IMR-90 (cell line): ENCODE data around the gene VWA8. TPM values are rescaled to one million over a fixed set of nuclear protein-coding genes. Genes with fewer than 3 reads are reported as not detected.

Source experiments
- ATAC-seq: fragments of 200-7000 bp; cut with Tn5 transposase; 2 replicates; pipeline ENCODE4 v1.9.1; 2020; ENCODE audit warnings: low read depth, mild to moderate bottlenecking, moderate library complexity
- BruUV-seq: library from RNA; stranded (reverse); fragments of 400-500 nt; replicated peaks from 2 replicates; lab custom pipeline; 2021; lab: Mats Ljungman, UMichigan
- CTCF ChIA-PET: fragments of 300-600 bp; formaldehyde crosslinking; extraction: SDS; loops from one replicate; lab custom pipeline; 2021; ENCODE audit warnings: antibody characterized with exemption; lab: Yijun Ruan, JAX
- POLR2A ChIA-PET: fragments of 300-600 bp; sonication (Branson Sonifier 250); formaldehyde crosslinking; loops from one replicate; lab custom pipeline; 2022; ENCODE audit warnings: antibody characterized with exemption; ENCODE audit not compliant: unreplicated experiment; lab: Charles Lee
- DNase-seq: peaks from one replicate; pipeline ENCODE4 v3.0.0; 2013
- H2AFZ ChIP-seq: replicated peaks from 2 replicates; pipeline ENCODE3; 2013; ENCODE audit warnings: low read length, mild to moderate bottlenecking; ENCODE audit not compliant: poor library complexity
- H2AK5ac ChIP-seq: 2 replicates; pipeline ENCODE4 v1.6.1; 2013; ENCODE audit warnings: low read depth, low read length, inconsistent platforms
- H2AK9ac ChIP-seq: replicated peaks from 2 replicates; pipeline ENCODE3; 2013; ENCODE audit warnings: mild to moderate bottlenecking, low read depth, low read length, moderate library complexity; ENCODE audit not compliant: poor library complexity
- H2BK120ac ChIP-seq: 2 replicates; pipeline ENCODE4 v1.6.1; 2013; ENCODE audit warnings: low read depth, low read length, inconsistent platforms
- H2BK15ac ChIP-seq: 3 replicates; pipeline ENCODE4 v1.6.1; 2013; ENCODE audit warnings: low read depth, low read length, inconsistent platforms
- H2BK20ac ChIP-seq: 2 replicates; pipeline ENCODE4 v1.6.1; 2013; ENCODE audit warnings: low read depth, mild to moderate bottlenecking, inconsistent platforms, low read length, moderate library complexity
- H2BK5ac ChIP-seq: 2 replicates; pipeline ENCODE4 v1.6.1; 2013; ENCODE audit warnings: mild to moderate bottlenecking, low read depth, low read length, inconsistent platforms; ENCODE audit not compliant: poor library complexity, severe bottlenecking
- H3K14ac ChIP-seq: replicated peaks from 2 replicates; pipeline ENCODE4 v1.6.1; 2013; ENCODE audit warnings: low read depth, low read length, inconsistent platforms
- H3K18ac ChIP-seq: 2 replicates; pipeline ENCODE4 v1.6.1; 2013; ENCODE audit warnings: low read depth, low read length, control low read depth
- H3K23ac ChIP-seq: 2 replicates; pipeline ENCODE4 v1.6.1; 2013; ENCODE audit warnings: low read depth, low read length, inconsistent platforms
- H3K27ac ChIP-seq: 2 replicates; pipeline ENCODE4 v1.5.1; 2013; ENCODE audit warnings: mild to moderate bottlenecking, control low read depth, low read length; ENCODE audit not compliant: insufficient read depth
- H3K27me3 ChIP-seq: 2 replicates; pipeline ENCODE4 v1.6.1; 2013; ENCODE audit warnings: low read length; ENCODE audit not compliant: control insufficient read depth, insufficient read depth
- H3K36me3 ChIP-seq: 2 replicates; pipeline ENCODE4 v1.6.1; 2013; ENCODE audit warnings: low read length, mixed read lengths; ENCODE audit not compliant: control insufficient read depth, insufficient read depth
- H3K4ac ChIP-seq: 2 replicates; pipeline ENCODE4 v1.6.1; 2013; ENCODE audit warnings: low read depth, low read length, inconsistent platforms
- H3K4me1 ChIP-seq: 2 replicates; pipeline ENCODE4 v1.6.1; 2013; ENCODE audit warnings: low read length, mixed read lengths; ENCODE audit not compliant: control insufficient read depth, insufficient read depth
- H3K4me2 ChIP-seq: 2 replicates; pipeline ENCODE4 v1.6.1; 2013; ENCODE audit warnings: low read depth, mild to moderate bottlenecking, control low read depth, low read length, moderate library complexity
- H3K4me3 ChIP-seq: 2 replicates; pipeline ENCODE4 v1.5.1; 2013; ENCODE audit warnings: low read depth, mild to moderate bottlenecking, control low read depth, low read length, moderate library complexity; ENCODE audit not compliant: insufficient read depth
- H3K56ac ChIP-seq: 2 replicates; pipeline ENCODE4 v1.6.1; 2013; ENCODE audit warnings: low read length, inconsistent platforms; ENCODE audit not compliant: insufficient read depth; ENCODE audit errors: extremely low read depth
- H3K79me1 ChIP-seq, 2 experiments: 2 replicates each; pipeline ENCODE4 v1.6.1; 2013; ENCODE audit warnings: low read length in 2 of 2, inconsistent platforms in 1 of 2, low read depth in 1 of 2
- H3K9ac ChIP-seq: 2 replicates; pipeline ENCODE4 v1.6.1; 2013; ENCODE audit warnings: low read depth, low read length, control low read depth
- H3K9me1 ChIP-seq: 2 replicates; pipeline ENCODE4 v1.6.1; 2013; ENCODE audit warnings: low read length, inconsistent platforms; ENCODE audit not compliant: insufficient read depth
- H3K9me3 ChIP-seq: 2 replicates; pipeline ENCODE4 v1.6.1; 2013; ENCODE audit warnings: low read length; ENCODE audit not compliant: control insufficient read depth, insufficient read depth
- H4K20me1 ChIP-seq: 2 replicates; pipeline ENCODE4 v1.6.1; 2013; ENCODE audit warnings: low read length, inconsistent platforms; ENCODE audit not compliant: insufficient read depth
- H4K5ac ChIP-seq: 2 replicates; pipeline ENCODE4 v1.6.1; 2013; ENCODE audit warnings: mild to moderate bottlenecking, low read depth, low read length, control low read depth
- H4K8ac ChIP-seq, 2 experiments: 2 replicates each; pipeline ENCODE4 v1.6.1; 2013; ENCODE audit warnings: low read depth in 2 of 2, low read length in 2 of 2, control low read depth in 1 of 2, inconsistent platforms in 1 of 2
- H4K91ac ChIP-seq: 2 replicates; pipeline ENCODE4 v1.6.1; 2013; ENCODE audit warnings: low read depth, low read length, inconsistent platforms; ENCODE audit not compliant: insufficient read depth
- BHLHE40 ChIP-seq: fragments of 150-350 bp; IDR thresholded peaks from 2 replicates; pipeline ENCODE4 v1.6.1; 2016; ENCODE audit warnings: mild to moderate bottlenecking, low read depth, low read length
- CEBPB ChIP-seq: IDR thresholded peaks from 2 replicates; pipeline ENCODE4 v1.6.1; 2012; ENCODE audit warnings: low read depth, low read length, improper control_type of control experiment
- FOS ChIP-seq: fragments of 150-350 bp; IDR thresholded peaks from 2 replicates; pipeline ENCODE4 v1.6.1; 2016; ENCODE audit warnings: low read depth, low read length
- MXI1 ChIP-seq: IDR thresholded peaks from 2 replicates; pipeline ENCODE4 v1.6.1; 2012; ENCODE audit warnings: low read depth, mild to moderate bottlenecking, low read length, moderate library complexity, borderline replicate concordance
- POLR2A ChIP-seq: IDR thresholded peaks from 2 replicates; pipeline ENCODE4 v1.6.1; 2012; ENCODE audit warnings: mild to moderate bottlenecking, low read depth, low read length
- RAD21 ChIP-seq: IDR thresholded peaks from 2 replicates; pipeline ENCODE4 v1.6.1; 2012; ENCODE audit warnings: low read length, improper control_type of control experiment
- RFX5 ChIP-seq: IDR thresholded peaks from 2 replicates; pipeline ENCODE4 v1.8.0; 2012; ENCODE audit warnings: low read depth, mild to moderate bottlenecking, low read length, moderate library complexity
- SMC3 ChIP-seq: fragments of 150-350 bp; IDR thresholded peaks from 2 replicates; pipeline ENCODE4 v1.6.1; 2016; ENCODE audit warnings: low read depth, mild to moderate bottlenecking, antibody characterized with exemption, low read length, moderate library complexity
- dilution Hi-C: fragments of 300-500 bp; cut with HindIII; formaldehyde crosslinking; loops from one replicate; pipeline ENCODE4 v1.14.3; 2018; ENCODE audit warnings: low sequenced_read_pairs; ENCODE audit not compliant: unreplicated experiment
- in situ Hi-C: fragments of 300-500 bp; cut with MboI; formaldehyde crosslinking; loops from 3 replicates; pipeline ENCODE4 v1.14.3; 2019; ENCODE audit warnings: low sequenced_read_pairs, inconsistent platforms, mixed read lengths
- intact Hi-C: fragments of 100-400 bp; cut with micrococcal nuclease; formaldehyde crosslinking; loops from 2 replicates; pipeline ENCODE4 v1.10.0; 2022
- polyA plus RNA-seq, 3 experiments: library from polyadenylated mRNA; depleted of rRNA; stranded (reverse); fragments of >200 nt; gene quantifications; 2 replicates each; pipeline ENCODE4 v1.2.3, GENCODE V29; 2012; ENCODE audit warnings: low replicate concordance in 1 of 3
- total RNA-seq: library from RNA; depleted of rRNA; stranded (reverse); fragments of >200 nt; gene quantifications from 2 replicates; pipeline ENCODE4 v1.2.3, GENCODE V29; 2012

VWA8 gene
- total and polyA plus RNA-seq, 2 of the 4 experiments (the other 2 are of a cell fraction) = 5.9 to 18.3 TPM

DNA sequence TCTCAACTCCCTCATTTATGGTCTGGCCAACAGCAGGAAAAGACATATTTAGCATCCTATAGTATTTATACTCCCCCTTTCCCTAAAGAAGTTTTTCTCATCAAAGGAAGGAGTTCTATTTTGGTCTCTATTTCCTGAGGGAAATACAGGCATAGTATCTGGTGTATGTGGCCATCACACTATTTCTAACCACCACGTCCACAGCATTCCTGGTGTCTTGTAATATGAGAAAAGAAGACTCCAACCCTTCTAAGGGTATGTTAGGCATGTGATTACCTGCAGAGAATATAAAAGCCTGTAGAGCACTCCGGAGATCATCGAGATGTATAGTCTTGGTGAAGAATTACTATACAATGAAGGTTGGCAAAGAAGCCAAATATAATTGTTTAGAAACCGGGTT lies 137.4 kb downstream of the VWA8 start (continued):
- TF ChIP-seq MXI1 (no peak), CEBPB (no peak), RAD21 (no peak)

- Histone ChIP-seq H4K20me1 (no peaks in the 10 kb centered on the region), H3K56ac (no peak overlapping the region), H2BK20ac (no peak overlapping the region), H3K9me3 (no peaks in the 10 kb centered on the region), H3K14ac (no peak overlapping the region), H3K79me1 (no peaks in the 10 kb centered on the region), H3K23ac (no peak overlapping the region), H2BK15ac (no peak overlapping the region), H2AK5ac (no peak overlapping the region), H2BK5ac (no peak overlapping the region), H3K4me3 (no peak overlapping the region), H3K4me2 (no peak overlapping the region), H4K5ac (no peak overlapping the region), H3K4me1 (peaks cover 4% of the 10 kb centered on the region), H2AFZ (no peak overlapping the region), H3K18ac (no peak overlapping the region), H4K8ac (no peak overlapping the region), H3K4ac (no peak overlapping the region), H3K27me3 (no peaks in the 10 kb centered on the region), H4K91ac (no peak overlapping the region), H3K9me1 (no peaks in the 10 kb centered on the region), H2BK120ac (no peak overlapping the region), H3K9ac (no peak overlapping the region), H2AK9ac (no peak overlapping the region), H3K27ac (no peak overlapping the region), H3K36me3 (no peaks in the 10 kb centered on the region)
- in situ Hi-C loops = no loop called here
- ATAC-seq (no peak), DNase-seq (no peak)
- intact Hi-C loops = no loop called here
- POLR2A ChIA-PET = interaction anchor here (0.5 kb wide), 1 partner anchor 258 kb away, joined by 14 read pairs; no protein-coding TSS in a partner anchor
- dilution Hi-C loops = no loop called here
- CTCF ChIA-PET = interaction anchor here (1.2 kb wide), 1 partner anchor 97 kb away, joined by 3 read pairs; no protein-coding TSS in a partner anchor
- BruUV-seq = no TSS peak
- TF ChIP-seq RAD21 (no peak), POLR2A (no peak), FOS (no peak), SMC3 (no peak), CEBPB (no peak), RFX5 (no peak), MXI1 (no peak), BHLHE40 (no peak)
Observed at GRCh38 chr13:41822560-41822959, 138.3 kb downstream of the VWA8 start.
